ENCODE data around the gene MYOG. TPM values are rescaled to one million over a fixed set of nuclear protein-coding genes. Genes with fewer than 3 reads are reported as not detected.

Gene MYOG
- total RNA-seq, 1 donor from 2014 or later, result not detected

GRCh38 chr1:203056012-203056411 lies 29.8 kb downstream of the MYOG start:
- Histone ChIP-seq H3K36me3 (no peaks in the 10 kb centered on the region), H3K4me3 (no peak overlapping the region), H3K27me3 (no peaks in the 10 kb centered on the region), H3K4me1 (peaks cover 8% of the 10 kb centered on the region), H3K27ac (no peak overlapping the region), H3K9me3 (no peaks in the 10 kb centered on the region)
- intact Hi-C loops (cut with DNase I), result no loop called here
- DNase-seq (ENCODE audit: extremely low spot score in 2 of 2), result no peak
- TF ChIP-seq POLR2AphosphoS5 (IDR thresholded peaks at IDR 0.05; ENCODE audit: insufficient read depth in 1 of 2, low read depth in 1 of 2) (no peak), POLR2A (IDR thresholded peaks at IDR 0.05) (no peak)

- no peak for DNase-seq (ENCODE audit: extremely low spot score in 2 of 2)
- TF ChIP-seq CTCF (IDR thresholded peaks at IDR 0.05) (no peak), POLR2AphosphoS5 (IDR thresholded peaks at IDR 0.05; ENCODE audit: insufficient read depth in 1 of 2, low read depth in 1 of 2) (no peak), POLR2A (IDR thresholded peaks at IDR 0.05) (no peak)
- intact Hi-C loops (cut with DNase I), result no loop called here
- H3K9me3 ChIP-seq, result no peaks in the 10 kb centered on the region
- no peaks in the 10 kb centered on the region for H3K36me3 ChIP-seq
- no peak overlapping the region for H3K4me3 ChIP-seq
- peaks cover 8% of the 10 kb centered on the region for H3K4me1 ChIP-seq
- no peaks in the 10 kb centered on the region for H3K27me3 ChIP-seq
- no peak overlapping the region for H3K27ac ChIP-seq
Observed at GRCh38 chr1:203055161-203055799, 30.5 kb downstream of the MYOG start.

GRCh38 chr1:203054642-203055041 lies 31.2 kb downstream of the MYOG start:
- Histone ChIP-seq H3K4me3 (no peak overlapping the region), H3K36me3 (no peaks in the 10 kb centered on the region), H3K4me1 (peaks cover 8% of the 10 kb centered on the region), H3K27ac (no peak overlapping the region), H3K9me3 (no peaks in the 10 kb centered on the region), H3K27me3 (no peaks in the 10 kb centered on the region)
- intact Hi-C loops (cut with DNase I), result no loop called here
- TF ChIP-seq CTCF (IDR thresholded peaks at IDR 0.05) (no peak), POLR2A (IDR thresholded peaks at IDR 0.05) (no peak), POLR2AphosphoS5 (IDR thresholded peaks at IDR 0.05; ENCODE audit: insufficient read depth in 1 of 2, low read depth in 1 of 2) (no peak)
- DNase-seq (ENCODE audit: extremely low spot score in 2 of 2), result no peak

- no peak for DNase-seq (ENCODE audit: extremely low spot score in 2 of 2)
- H3K27me3 ChIP-seq, result no peaks in the 10 kb centered on the region
- TF ChIP-seq POLR2AphosphoS5 (IDR thresholded peaks at IDR 0.05; ENCODE audit: insufficient read depth in 1 of 2, low read depth in 1 of 2) (no peak), CTCF (IDR thresholded peaks at IDR 0.05) (no peak), POLR2A (IDR thresholded peaks at IDR 0.05) (no peak)
- intact Hi-C loops (cut with DNase I), result no loop called here
- H3K4me3 ChIP-seq, result no peak overlapping the region
- no peaks in the 10 kb centered on the region for H3K9me3 ChIP-seq
- H3K27ac ChIP-seq, result no peak overlapping the region
- H3K4me1 ChIP-seq, result peaks cover 8% of the 10 kb centered on the region
- H3K36me3 ChIP-seq, result no peaks in the 10 kb centered on the region
Observed at GRCh38 chr1:203054184-203054583, 31.6 kb downstream of the MYOG start.

- Histone ChIP-seq H3K9me3 (no peaks in the 10 kb centered on the region), H3K4me1 (no peaks in the 10 kb centered on the region), H3K27ac (no peak overlapping the region), H3K27me3 (no peaks in the 10 kb centered on the region), H3K4me3 (no peak overlapping the region), H3K36me3 (no peaks in the 10 kb centered on the region)
- TF ChIP-seq POLR2AphosphoS5 (IDR thresholded peaks at IDR 0.05; ENCODE audit: insufficient read depth in 1 of 2, low read depth in 1 of 2) (no peak), POLR2A (IDR thresholded peaks at IDR 0.05) (no peak), CTCF (IDR thresholded peaks at IDR 0.05) (no peak)
- intact Hi-C loops (cut with DNase I), result no loop called here
- DNase-seq (ENCODE audit: extremely low spot score in 2 of 2), result no peak
Observed at GRCh38 chr1:203052601-203053000, 33.2 kb downstream of the MYOG start.
